Measurements from ENCODE around the gene PGGHG. TPM values are rescaled to one million over a fixed set of nuclear protein-coding genes. Genes with fewer than 3 reads are reported as not detected.

Gene PGGHG
- total and polyA plus RNA-seq, 10 of the 15 experiments (the other 5 are each of a cell fraction or from before 2014, with no cell fraction given): 0.10 to 8.3 (median 1.8) TPM

- TF ChIP-seq, protein P1, sequence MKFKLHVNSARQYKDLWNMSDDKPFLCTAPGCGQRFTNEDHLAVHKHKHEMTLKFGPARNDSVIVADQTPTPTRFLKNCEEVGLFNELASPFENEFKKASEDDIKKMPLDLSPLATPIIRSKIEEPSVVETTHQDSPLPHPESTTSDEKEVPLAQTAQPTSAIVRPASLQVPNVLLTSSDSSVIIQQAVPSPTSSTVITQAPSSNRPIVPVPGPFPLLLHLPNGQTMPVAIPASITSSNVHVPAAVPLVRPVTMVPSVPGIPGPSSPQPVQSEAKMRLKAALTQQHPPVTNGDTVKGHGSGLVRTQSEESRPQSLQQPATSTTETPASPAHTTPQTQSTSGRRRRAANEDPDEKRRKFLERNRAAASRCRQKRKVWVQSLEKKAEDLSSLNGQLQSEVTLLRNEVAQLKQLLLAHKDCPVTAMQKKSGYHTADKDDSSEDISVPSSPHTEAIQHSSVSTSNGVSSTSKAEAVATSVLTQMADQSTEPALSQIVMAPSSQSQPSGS (IDR thresholded peaks at IDR 0.05; ENCODE audit: low read length): peak; percentile 94
- peak; percentile 73; the same call in 1 of the 2 replicates for TF ChIP-seq PML (IDR thresholded peaks at IDR 0.05; ENCODE audit: low read length)
- no peak for TF ChIP-seq FOS (IDR thresholded peaks at IDR 0.05; ENCODE audit: borderline replicate concordance, extremely low read depth, insufficient read length)
- TF ChIP-seq, protein P2, sequence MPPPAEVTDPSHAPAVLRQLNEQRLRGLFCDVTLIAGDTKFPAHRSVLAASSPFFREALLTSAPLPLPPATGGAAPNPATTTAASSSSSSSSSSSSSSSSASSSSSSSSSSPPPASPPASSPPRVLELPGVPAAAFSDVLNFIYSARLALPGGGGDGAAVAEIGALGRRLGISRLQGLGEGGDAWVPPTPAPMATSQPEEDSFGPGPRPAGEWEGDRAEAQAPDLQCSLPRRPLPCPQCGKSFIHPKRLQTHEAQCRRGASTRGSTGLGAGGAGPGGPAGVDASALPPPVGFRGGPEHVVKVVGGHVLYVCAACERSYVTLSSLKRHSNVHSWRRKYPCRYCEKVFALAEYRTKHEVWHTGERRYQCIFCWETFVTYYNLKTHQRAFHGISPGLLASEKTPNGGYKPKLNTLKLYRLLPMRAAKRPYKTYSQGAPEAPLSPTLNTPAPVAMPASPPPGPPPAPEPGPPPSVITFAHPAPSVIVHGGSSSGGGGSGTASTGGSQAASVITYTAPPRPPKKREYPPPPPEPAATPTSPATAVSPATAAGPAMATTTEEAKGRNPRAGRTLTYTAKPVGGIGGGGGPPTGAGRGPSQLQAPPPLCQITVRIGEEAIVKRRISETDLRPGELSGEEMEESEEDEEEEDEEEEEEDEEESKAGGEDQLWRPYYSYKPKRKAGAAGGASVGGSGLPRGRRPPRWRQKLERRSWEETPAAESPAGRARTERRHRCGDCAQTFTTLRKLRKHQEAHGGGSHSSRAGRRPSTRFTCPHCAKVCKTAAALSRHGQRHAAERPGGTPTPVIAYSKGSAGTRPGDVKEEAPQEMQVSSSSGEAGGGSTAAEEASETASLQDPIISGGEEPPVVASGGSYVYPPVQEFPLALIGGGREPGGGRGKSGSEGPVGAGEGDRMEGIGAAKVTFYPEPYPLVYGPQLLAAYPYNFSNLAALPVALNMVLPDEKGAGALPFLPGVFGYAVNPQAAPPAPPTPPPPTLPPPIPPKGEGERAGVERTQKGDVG (CRISPR knock-in tag; IDR thresholded peaks at IDR 0.05): 0 out of 2 replicates have a peak, but pooled peaks have one; percentile 77
- TF ChIP-seq POLR2AphosphoS2 (IDR thresholded peaks at IDR 0.05; ENCODE audit: low read depth, low read length): no peak
- TF ChIP-seq NFXL1 (IDR thresholded peaks at IDR 0.05; ENCODE audit: borderline replicate concordance): no peak
- TF ChIP-seq, protein P3, sequence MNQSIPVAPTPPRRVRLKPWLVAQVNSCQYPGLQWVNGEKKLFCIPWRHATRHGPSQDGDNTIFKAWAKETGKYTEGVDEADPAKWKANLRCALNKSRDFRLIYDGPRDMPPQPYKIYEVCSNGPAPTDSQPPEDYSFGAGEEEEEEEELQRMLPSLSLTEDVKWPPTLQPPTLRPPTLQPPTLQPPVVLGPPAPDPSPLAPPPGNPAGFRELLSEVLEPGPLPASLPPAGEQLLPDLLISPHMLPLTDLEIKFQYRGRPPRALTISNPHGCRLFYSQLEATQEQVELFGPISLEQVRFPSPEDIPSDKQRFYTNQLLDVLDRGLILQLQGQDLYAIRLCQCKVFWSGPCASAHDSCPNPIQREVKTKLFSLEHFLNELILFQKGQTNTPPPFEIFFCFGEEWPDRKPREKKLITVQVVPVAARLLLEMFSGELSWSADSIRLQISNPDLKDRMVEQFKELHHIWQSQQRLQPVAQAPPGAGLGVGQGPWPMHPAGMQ (IDR thresholded peaks at IDR 0.05; ENCODE audit: borderline replicate concordance): no peak
- TF ChIP-seq FOXM1 (IDR thresholded peaks at IDR 0.05; ENCODE audit: low read depth, low read length): peak; percentile 75
- TF ChIP-seq ATF7 (IDR thresholded peaks at IDR 0.05; ENCODE audit: low read depth): peak; percentile 100
- TF ChIP-seq RB1 (IDR thresholded peaks at IDR 0.05; ENCODE audit: borderline replicate concordance): peak; percentile 61; the same call in 1 of the 2 replicates
- TF ChIP-seq EP300 (IDR thresholded peaks at IDR 0.05; ENCODE audit: borderline replicate concordance in 1 of 2, control insufficient read depth in 1 of 2, low read depth in 2 of 2, low read length in 2 of 2): peak; percentile 87 to 89
- TF ChIP-seq ZNF384 (IDR thresholded peaks at IDR 0.05; ENCODE audit: borderline replicate concordance, low read depth, low read length): peak; percentile 42; the same call in 1 of the 2 replicates
- no peak for TF ChIP-seq ZNF217 (IDR thresholded peaks at IDR 0.05)
- TF ChIP-seq POU2F2 (IDR thresholded peaks at IDR 0.05; ENCODE audit: borderline replicate concordance, low read depth, low read length): peak; percentile 55; the same call in 1 of the 3 replicates
- no peak for TF ChIP-seq ZZZ3 (IDR thresholded peaks at IDR 0.05; ENCODE audit: control insufficient read depth, insufficient read length, low read depth)
- peak; percentile 97 for TF ChIP-seq SPI1 (IDR thresholded peaks at IDR 0.05; ENCODE audit: borderline replicate concordance, insufficient read depth, low read depth, low read length)
- no peak for TF ChIP-seq RBBP5 (conservative IDR thresholded peaks at IDR 0.05)
- TF ChIP-seq ZSCAN29 (IDR thresholded peaks at IDR 0.05): no peak
- no peak for TF ChIP-seq BCLAF1 (IDR thresholded peaks at IDR 0.05)
- no peak for TF ChIP-seq CHD1 (IDR thresholded peaks at IDR 0.05; ENCODE audit: low read depth, low read length)
- peak; percentile 99 for TF ChIP-seq NBN (IDR thresholded peaks at IDR 0.05)
These were observed 38.1 kb downstream of the PGGHG start (continued) for GRCh38 chr11:326842-327580.

Measured in GM12878 (cell line).